ENCODE data around the gene NUDT21.
"Not testable (repeated sequence)": the region's sequence is repeated elsewhere in the genome, so short reads cannot be mapped to it uniquely, and the experiment has no call there.

The NUDT21 gene

DNA sequence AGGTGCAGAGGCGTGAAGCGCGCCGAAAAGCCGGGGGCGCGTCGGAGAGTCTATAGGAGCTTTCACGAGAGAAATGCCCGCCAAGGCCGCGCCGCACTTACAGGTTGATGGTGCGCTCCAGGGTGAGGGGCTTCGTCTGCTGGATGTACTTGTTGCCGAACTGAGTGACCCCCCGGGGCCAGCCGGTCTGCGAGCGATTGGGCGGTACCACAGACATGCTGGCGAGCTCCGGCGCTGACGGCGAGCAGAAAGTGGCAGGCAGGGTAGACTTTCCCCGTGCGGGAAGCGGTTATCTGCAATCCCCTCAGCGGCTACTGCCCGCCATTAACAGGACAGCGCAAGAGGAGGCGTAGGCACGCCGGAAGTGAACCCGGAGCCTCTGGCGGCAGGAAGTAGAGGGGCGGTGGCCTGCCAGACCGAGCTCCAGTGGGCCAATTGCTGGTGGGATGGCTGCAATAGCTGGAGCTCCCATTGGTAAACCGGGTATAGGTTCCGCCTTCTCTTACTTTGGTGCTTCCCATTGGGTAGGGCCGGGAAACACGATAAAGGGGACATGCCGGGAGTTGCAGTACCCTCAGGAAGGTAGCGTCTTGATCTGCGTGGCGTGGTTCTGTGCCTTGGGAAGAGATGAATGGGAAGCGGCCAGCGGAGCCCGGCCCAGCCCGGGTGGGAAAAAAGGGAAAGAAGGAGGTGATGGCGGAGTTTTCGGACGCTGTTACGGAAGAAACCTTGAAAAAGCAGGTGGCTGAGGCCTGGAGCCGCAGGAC lies at the start of gene NUDT21, which contains the start of gene OGFOD1:
NUDT21 (minus strand) TSS at position 347 of the 767 bp plus-strand sequence; CDS start at position 217, 130 bp downstream.
OGFOD1 (plus strand) TSS at position 569 of the 767 bp plus-strand sequence; CDS start at position 628, 59 bp downstream.
- Histone ChIP-seq H3K4me1 (ENCODE audit: control insufficient read depth in 1 of 2, insufficient read depth in 2 of 2, low read length in 2 of 2) (peaks cover 18 to 30% of the 10 kb centered on the region in 2 donors), H3K27ac (ENCODE audit: low read length) (peak within 1 kb of the TSS; percentile 82), H3K9me3 (ENCODE audit: control insufficient read depth in 1 of 2, low read length in 2 of 2) (no peaks in the 10 kb centered on the region), H3K36me3 (ENCODE audit: control insufficient read depth in 1 of 2, insufficient read depth in 2 of 2, low read length in 2 of 2) (peaks cover 26 to 31% of the 10 kb centered on the region in 2 donors), H3K27me3 (ENCODE audit: low read depth, low read length) (no peaks in the 10 kb centered on the region), H3K4me3 (ENCODE audit: low read depth in 1 of 2, low read length in 2 of 2) (peak within 1 kb of the TSS; percentile 98 to 99)

DNA sequence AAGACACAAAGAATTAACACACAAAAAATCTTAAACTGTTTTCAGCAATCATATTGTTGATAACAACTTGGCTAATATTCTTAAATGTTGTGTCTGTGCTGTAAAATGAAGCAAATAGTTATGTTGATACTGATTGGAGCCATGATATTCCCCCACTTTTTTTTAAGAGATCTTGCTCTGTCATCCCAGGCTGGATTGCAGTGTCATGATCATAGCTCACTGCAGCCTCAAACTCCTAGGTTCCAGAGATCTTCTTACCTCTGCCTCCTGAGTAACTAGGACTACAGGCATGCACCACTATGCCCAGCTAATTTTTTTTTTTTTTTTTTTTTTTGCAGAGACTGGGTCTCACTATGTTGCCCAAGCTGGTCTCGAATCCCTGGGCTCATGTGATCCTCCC lies 42.7 kb upstream of the NUDT21 start:
- Histone ChIP-seq H3K36me3 (ENCODE audit: control insufficient read depth in 1 of 2, insufficient read depth in 2 of 2, low read length in 2 of 2) (peaks cover 17 to 39% of the 10 kb centered on the region in 2 donors), H3K4me3 (ENCODE audit: low read depth in 1 of 2, low read length in 2 of 2) (no peak overlapping the region), H3K27ac (ENCODE audit: low read length) (no peak overlapping the region), H3K27me3 (ENCODE audit: low read depth, low read length) (no peaks in the 10 kb centered on the region), H3K4me1 (ENCODE audit: control insufficient read depth in 1 of 2, insufficient read depth in 2 of 2, low read length in 2 of 2) (no peaks in the 10 kb centered on the region), H3K9me3 (ENCODE audit: control insufficient read depth in 1 of 2, low read length in 2 of 2) (no peaks in the 10 kb centered on the region)

DNA sequence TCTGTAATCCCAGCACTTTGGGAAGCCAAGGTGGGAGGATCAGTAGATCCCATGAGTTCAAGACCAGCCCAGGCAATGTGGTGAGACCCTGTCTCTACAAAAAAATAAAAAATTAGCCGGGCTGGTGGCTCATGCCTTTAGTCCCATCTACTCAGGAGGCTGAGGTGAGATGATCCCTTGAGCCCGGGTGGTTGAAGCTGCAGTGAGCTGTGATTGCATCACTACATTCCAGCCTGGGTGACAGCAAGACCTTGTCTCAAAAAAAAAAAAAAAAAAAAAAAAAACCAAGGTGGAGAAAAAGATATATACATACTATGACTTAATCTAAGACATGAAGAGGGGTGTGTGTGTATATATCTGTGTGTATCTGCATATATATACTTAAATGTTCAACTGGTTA lies 42.0 kb upstream of the NUDT21 start:
- H3K4me3 ChIP-seq (ENCODE audit: low read depth in 1 of 2, low read length in 2 of 2), result no peak overlapping the region
- no peak overlapping the region for H3K27ac ChIP-seq (ENCODE audit: low read length)
- H3K36me3 ChIP-seq (ENCODE audit: control insufficient read depth in 1 of 2, insufficient read depth in 2 of 2, low read length in 2 of 2), result peaks cover 10 to 32% of the 10 kb centered on the region in 2 donors
- no peaks in the 10 kb centered on the region for H3K9me3 ChIP-seq (ENCODE audit: control insufficient read depth in 1 of 2, low read length in 2 of 2)
- H3K27me3 ChIP-seq (ENCODE audit: low read depth, low read length), result no peaks in the 10 kb centered on the region
- H3K4me1 ChIP-seq (ENCODE audit: control insufficient read depth in 1 of 2, insufficient read depth in 2 of 2, low read length in 2 of 2), result no peaks in the 10 kb centered on the region

DNA sequence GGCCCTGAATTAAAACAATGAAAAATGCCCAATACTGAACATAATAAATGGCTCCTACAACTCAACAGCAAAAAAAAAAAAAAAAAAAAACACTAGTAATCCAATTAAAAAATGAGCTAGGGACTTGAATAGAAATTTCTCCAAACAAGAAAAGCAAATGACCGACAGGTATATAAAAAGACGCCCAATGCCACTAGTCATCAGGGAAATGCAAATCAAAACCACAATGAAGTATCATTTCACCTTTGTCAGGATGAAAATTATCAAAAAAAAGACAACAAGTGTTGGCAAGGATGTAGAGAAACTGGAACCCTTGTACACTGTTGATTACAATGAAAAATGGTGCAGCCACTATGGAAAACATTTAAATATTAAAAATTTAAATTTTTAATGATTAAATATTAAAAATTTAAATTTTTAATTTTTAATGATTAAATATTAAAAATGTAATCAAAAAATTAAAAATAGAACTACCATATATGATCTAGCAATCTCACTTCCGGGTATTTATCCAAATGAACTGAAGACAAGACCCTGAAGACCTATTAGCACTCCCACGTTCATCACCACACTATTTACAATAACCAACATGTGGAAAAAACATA lies 40.6 kb upstream of the NUDT21 start:
- H3K36me3 ChIP-seq (ENCODE audit: control insufficient read depth in 1 of 2, insufficient read depth in 2 of 2, low read length in 2 of 2), result peaks cover 2 to 19% of the 10 kb centered on the region in 2 donors
- H3K4me3 ChIP-seq (ENCODE audit: low read depth in 1 of 2, low read length in 2 of 2), result no peak overlapping the region
- H3K27me3 ChIP-seq (ENCODE audit: low read depth, low read length), result no peaks in the 10 kb centered on the region
- H3K27ac ChIP-seq (ENCODE audit: low read length), result no peak overlapping the region
- no peaks in the 10 kb centered on the region for H3K9me3 ChIP-seq (ENCODE audit: control insufficient read depth in 1 of 2, low read length in 2 of 2)
- H3K4me1 ChIP-seq (ENCODE audit: control insufficient read depth in 1 of 2, insufficient read depth in 2 of 2, low read length in 2 of 2), result no peaks in the 10 kb centered on the region

DNA sequence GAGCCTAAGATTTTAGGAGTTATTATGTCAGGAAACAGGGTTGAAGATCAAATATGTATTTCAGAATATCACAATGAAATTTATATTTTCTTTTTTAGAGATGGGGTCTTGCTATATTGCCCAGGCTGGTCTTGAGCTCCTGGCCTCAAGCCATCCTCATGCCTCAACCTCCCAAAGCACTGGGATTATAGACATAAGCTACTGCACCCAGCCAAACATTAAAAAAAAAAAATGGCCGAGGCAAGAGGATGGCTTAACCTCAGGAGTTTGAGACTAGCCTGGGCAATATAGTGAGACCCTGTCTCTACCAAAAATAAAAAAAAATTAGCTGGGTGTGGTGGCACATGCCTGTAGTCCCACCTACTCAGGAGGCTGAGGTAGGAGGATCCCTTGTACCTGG lies 37.7 kb upstream of the NUDT21 start:
- H3K27ac ChIP-seq (ENCODE audit: low read length); H3K4me3 ChIP-seq (ENCODE audit: low read depth in 1 of 2, low read length in 2 of 2); H3K27me3 ChIP-seq (ENCODE audit: low read depth, low read length); H3K4me1 ChIP-seq (ENCODE audit: control insufficient read depth in 1 of 2, insufficient read depth in 2 of 2, low read length in 2 of 2); H3K9me3 ChIP-seq (ENCODE audit: control insufficient read depth in 1 of 2, low read length in 2 of 2): not testable (repeated sequence)
- peaks cover 0 to 24% of the 10 kb centered on the region in 2 donors for H3K36me3 ChIP-seq (ENCODE audit: control insufficient read depth in 1 of 2, insufficient read depth in 2 of 2, low read length in 2 of 2)

DNA sequence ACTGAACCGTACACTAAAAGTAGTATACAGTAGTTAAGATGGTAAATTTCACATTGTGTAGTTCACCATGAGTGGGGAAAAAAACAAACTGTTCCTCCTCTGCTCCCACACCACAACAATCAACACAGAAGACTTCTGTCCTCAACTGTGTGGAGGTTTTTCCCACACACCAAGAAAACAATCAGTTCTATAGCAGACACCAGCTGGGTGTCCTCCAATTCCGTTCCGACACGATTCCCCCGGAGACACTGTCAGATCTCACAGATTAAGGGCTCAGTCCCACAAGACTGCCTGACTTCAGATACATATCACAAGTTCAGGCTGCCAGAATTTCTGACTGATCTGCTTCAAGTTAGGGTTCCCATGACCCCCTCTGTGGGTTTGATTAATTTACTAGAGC lies 36.9 kb upstream of the NUDT21 start:
- H3K27me3 ChIP-seq (ENCODE audit: low read depth, low read length), result no peaks in the 10 kb centered on the region
- H3K4me3 ChIP-seq (ENCODE audit: low read depth in 1 of 2, low read length in 2 of 2), result no peak overlapping the region
- no peaks in the 10 kb centered on the region for H3K4me1 ChIP-seq (ENCODE audit: control insufficient read depth in 1 of 2, insufficient read depth in 2 of 2, low read length in 2 of 2)
- no peak overlapping the region for H3K27ac ChIP-seq (ENCODE audit: low read length)
- H3K36me3 ChIP-seq (ENCODE audit: control insufficient read depth in 1 of 2, insufficient read depth in 2 of 2, low read length in 2 of 2), result peaks cover 0 to 31% of the 10 kb centered on the region in 2 donors
- no peaks in the 10 kb centered on the region for H3K9me3 ChIP-seq (ENCODE audit: control insufficient read depth in 1 of 2, low read length in 2 of 2)

DNA sequence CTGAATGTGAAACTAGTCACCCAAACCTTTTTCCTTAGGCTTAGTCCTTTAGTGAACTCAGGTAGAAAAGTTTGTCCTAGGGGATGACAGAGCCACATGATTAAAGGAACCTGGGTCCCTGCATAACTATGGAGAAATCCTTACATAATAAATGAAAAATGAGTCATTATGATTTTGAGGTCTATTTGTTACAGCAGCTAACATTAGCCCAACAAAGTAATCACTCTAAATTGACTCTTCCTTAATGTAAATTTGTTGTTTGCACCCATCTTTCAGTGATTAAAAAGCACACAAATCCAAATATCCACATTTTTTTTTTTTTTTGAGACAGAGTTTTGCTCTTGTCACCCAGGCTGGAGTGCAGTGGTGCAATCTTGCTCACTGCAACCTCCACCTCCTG lies 32.3 kb upstream of the NUDT21 start:
- peaks cover 21 to 57% of the 10 kb centered on the region in 2 donors for H3K36me3 ChIP-seq (ENCODE audit: control insufficient read depth in 1 of 2, insufficient read depth in 2 of 2, low read length in 2 of 2)
- H3K27ac ChIP-seq (ENCODE audit: low read length), result no peak overlapping the region
- H3K9me3 ChIP-seq (ENCODE audit: control insufficient read depth in 1 of 2, low read length in 2 of 2), result no peaks in the 10 kb centered on the region
- no peaks in the 10 kb centered on the region for H3K27me3 ChIP-seq (ENCODE audit: low read depth, low read length)
- no peak overlapping the region for H3K4me3 ChIP-seq (ENCODE audit: low read depth in 1 of 2, low read length in 2 of 2)
- H3K4me1 ChIP-seq (ENCODE audit: control insufficient read depth in 1 of 2, insufficient read depth in 2 of 2, low read length in 2 of 2), result no peaks in the 10 kb centered on the region

DNA sequence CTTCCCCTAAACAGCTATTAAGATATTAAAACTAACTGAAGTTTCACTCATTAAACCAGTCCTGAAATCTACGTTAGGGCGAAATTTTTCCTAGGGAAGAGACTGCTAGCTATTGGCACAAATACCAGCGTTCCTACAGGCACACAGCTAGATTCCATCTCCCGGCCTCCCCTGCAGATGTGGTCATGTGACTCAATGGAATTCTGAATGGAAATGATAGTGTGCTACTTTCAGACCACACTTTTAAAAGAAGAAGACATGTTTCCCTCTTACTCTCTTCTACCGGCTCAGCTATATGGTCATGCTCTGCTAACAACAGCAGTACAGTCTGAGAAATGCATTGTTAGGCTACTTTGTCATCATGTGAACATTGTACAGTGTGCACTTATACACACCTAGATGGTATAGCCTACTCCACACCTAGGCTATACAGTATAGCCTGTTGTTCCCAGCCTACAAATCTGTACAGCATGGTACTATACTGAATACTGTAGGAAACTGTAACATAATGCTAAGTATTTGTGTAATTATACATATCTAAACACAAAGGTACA lies 31.6 kb upstream of the NUDT21 start:
- H3K4me1 ChIP-seq (ENCODE audit: control insufficient read depth in 1 of 2, insufficient read depth in 2 of 2, low read length in 2 of 2), result no peaks in the 10 kb centered on the region
- H3K9me3 ChIP-seq (ENCODE audit: control insufficient read depth in 1 of 2, low read length in 2 of 2), result no peaks in the 10 kb centered on the region
- H3K4me3 ChIP-seq (ENCODE audit: low read depth in 1 of 2, low read length in 2 of 2), result no peak overlapping the region
- no peak overlapping the region for H3K27ac ChIP-seq (ENCODE audit: low read length)
- H3K27me3 ChIP-seq (ENCODE audit: low read depth, low read length), result no peaks in the 10 kb centered on the region
- H3K36me3 ChIP-seq (ENCODE audit: control insufficient read depth in 1 of 2, insufficient read depth in 2 of 2, low read length in 2 of 2), result peaks cover 21 to 61% of the 10 kb centered on the region in 2 donors

DNA sequence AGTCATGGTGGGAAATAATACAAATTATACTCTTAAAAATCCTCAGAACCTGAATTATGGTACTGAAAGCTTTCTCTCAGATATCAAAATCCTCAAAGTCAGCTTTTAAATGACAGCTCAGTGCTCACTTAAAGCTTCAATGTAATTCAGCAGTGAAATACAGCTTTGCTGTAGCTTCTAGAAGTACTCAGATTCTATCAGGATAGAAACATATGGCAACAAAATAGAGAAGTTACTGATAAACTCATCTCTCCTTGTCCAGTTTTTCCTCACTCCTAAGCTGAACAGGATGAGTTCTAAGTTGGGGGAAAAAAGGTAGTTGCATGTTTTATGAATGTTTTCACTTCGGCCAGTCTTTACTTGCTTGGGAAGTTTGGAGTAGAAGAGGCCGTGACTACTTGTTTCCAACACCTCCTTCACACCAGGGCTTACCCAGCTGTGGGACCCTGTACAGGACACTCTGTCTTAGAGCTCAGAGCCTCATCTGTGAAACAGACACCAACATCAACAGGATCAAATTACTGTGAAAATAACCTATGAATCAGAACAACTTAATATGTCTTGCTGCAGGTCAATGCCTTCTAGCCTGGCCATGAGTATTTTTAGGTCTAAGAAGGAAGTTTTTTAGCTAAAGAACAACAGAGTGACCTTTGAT lies 30.5 kb upstream of the NUDT21 start:
- Histone ChIP-seq H3K9me3 (ENCODE audit: control insufficient read depth in 1 of 2, low read length in 2 of 2) (no peaks in the 10 kb centered on the region), H3K27ac (ENCODE audit: low read length) (no peak overlapping the region), H3K36me3 (ENCODE audit: control insufficient read depth in 1 of 2, insufficient read depth in 2 of 2, low read length in 2 of 2) (peaks cover 21 to 71% of the 10 kb centered on the region in 2 donors), H3K27me3 (ENCODE audit: low read depth, low read length) (no peaks in the 10 kb centered on the region), H3K4me3 (ENCODE audit: low read depth in 1 of 2, low read length in 2 of 2) (no peak overlapping the region), H3K4me1 (ENCODE audit: control insufficient read depth in 1 of 2, insufficient read depth in 2 of 2, low read length in 2 of 2) (no peaks in the 10 kb centered on the region)

DNA sequence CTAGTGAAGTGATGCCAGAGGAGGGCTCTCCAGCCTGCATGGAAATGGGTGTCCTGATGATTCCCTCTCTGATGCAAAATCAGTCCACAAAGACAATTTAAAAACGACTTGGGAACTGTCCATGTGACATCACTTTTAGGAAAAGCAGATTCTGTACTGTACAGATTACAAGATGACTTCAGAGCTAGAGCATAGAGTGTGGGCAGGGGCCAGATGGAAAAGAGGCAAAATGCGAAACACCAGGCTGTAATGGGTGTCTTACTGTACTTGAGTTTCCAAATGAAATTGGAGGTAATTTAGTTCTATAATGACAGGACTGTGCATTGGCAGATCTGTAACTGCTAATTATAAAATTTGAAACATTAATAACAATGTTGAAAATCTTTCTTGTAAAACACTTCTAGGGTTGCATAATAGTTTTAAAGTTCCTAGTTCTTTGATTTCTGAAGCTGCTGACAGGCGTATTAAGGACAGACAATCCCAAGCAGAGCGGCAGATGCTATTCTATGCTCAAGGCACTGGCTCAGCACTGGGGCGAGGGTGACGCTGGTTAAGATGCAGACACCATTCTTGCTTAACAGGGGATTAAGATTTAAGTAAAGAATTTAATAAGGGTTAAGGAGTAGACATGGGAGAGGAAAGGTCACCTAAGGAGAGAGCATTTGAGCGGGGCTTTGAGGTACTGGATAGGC lies 29.8 kb upstream of the NUDT21 start:
- Histone ChIP-seq H3K4me3 (ENCODE audit: low read depth in 1 of 2, low read length in 2 of 2) (no peak overlapping the region), H3K27me3 (ENCODE audit: low read depth, low read length) (no peaks in the 10 kb centered on the region), H3K4me1 (ENCODE audit: control insufficient read depth in 1 of 2, insufficient read depth in 2 of 2, low read length in 2 of 2) (no peaks in the 10 kb centered on the region), H3K27ac (ENCODE audit: low read length) (no peak overlapping the region), H3K9me3 (ENCODE audit: control insufficient read depth in 1 of 2, low read length in 2 of 2) (no peaks in the 10 kb centered on the region), H3K36me3 (ENCODE audit: control insufficient read depth in 1 of 2, insufficient read depth in 2 of 2, low read length in 2 of 2) (peaks cover 28 to 74% of the 10 kb centered on the region in 2 donors)

DNA sequence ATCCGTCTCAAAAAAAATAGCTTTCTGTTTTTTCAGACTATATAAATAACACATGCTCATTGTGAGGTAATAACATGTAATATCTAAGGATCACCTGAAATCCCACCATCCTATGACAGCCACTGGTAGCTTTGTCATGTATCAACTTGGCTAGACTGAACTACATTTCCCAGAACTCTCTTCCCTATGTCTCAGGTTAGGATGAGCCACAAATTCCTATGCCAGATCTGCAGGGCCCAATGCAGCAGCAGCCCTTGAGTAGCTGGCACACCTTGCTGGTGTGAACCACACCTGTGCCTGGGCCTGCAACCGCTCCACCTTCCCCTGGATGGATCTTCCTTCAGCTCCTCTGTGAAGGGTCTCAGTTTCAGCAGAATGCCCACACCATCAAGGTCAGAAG lies 28.3 kb upstream of the NUDT21 start:
- Histone ChIP-seq H3K4me1 (ENCODE audit: control insufficient read depth in 1 of 2, insufficient read depth in 2 of 2, low read length in 2 of 2) (no peaks in the 10 kb centered on the region), H3K27ac (ENCODE audit: low read length) (no peak overlapping the region), H3K27me3 (ENCODE audit: low read depth, low read length) (no peaks in the 10 kb centered on the region), H3K36me3 (ENCODE audit: control insufficient read depth in 1 of 2, insufficient read depth in 2 of 2, low read length in 2 of 2) (peaks cover 43 to 76% of the 10 kb centered on the region in 2 donors), H3K9me3 (ENCODE audit: control insufficient read depth in 1 of 2, low read length in 2 of 2) (no peaks in the 10 kb centered on the region), H3K4me3 (ENCODE audit: low read depth in 1 of 2, low read length in 2 of 2) (no peak overlapping the region)

All from muscle layer of duodenum (tissue), 2 donors.